GM23338 (cell line): ENCODE results near the gene PNPLA8.

Experiments
- EZH2phosphoT487 ChIP-seq: fragments of 200-600 bp; sonication (generic); IDR thresholded peaks from one replicate; pipeline ENCODE4 v1.8.1; 2018; ENCODE audit warnings: antibody characterized with exemption; ENCODE audit not compliant: unreplicated experiment
- TF ChIP-seq, protein P1 (sequence below), 2 experiments: fragments of 200-600 bp in 1 of 2; sonication (generic) in 1 of 2; conservative IDR thresholded peaks; 2 replicates each; pipeline versions ENCODE4 v1.5.1 to v1.6.1; 2016 to 2017; ENCODE audit warnings: antibody characterized with exemption in 2 of 2, low read depth in 2 of 2, mild to moderate bottlenecking in 2 of 2, moderate library complexity in 1 of 2
- TF ChIP-seq, protein P2 (sequence below): IDR thresholded peaks from one replicate; pipeline ENCODE4 v1.6.1; 2018; ENCODE audit warnings: antibody characterized with exemption; ENCODE audit not compliant: unreplicated experiment

DNA sequence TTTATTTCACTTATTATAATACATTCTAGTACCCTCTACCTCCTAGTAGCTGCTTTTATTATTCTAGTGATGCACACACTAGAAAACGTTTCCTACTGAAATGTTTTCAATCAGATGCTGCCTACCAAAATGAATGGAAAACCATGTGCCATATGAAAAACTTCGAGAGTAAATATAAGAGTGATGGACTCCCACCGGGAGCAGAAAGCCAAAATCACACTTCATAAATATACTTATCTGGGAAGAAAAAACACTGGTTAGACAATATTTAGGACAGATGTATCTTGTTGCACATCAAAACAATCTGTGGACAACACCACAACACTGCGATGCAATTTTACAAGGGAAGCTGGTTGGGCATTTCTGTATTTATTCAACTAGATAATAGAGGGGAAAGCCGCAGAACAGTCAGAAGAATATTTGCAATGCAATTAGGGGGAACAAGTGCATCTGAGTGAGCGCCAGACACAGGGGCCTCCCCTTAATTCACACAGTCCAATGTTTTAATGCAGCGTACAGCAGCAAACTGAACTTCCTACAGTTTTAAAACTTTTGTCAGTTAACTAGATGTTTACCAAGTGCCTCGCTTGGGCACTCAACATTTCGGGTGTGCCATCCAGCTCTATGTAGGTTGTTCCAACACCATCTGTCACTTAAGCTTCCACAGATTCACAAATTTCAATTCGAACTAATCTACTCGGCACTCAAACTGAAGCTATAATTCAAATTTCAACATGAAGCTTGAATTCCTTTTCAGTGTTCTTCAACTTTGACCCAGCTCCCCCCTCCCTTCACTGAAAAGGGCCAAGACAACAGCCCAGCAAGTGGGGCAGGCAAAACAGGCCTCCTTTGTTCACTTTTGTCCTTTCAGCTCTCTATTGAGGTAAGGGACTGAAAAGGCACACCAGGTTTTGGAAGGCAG, 77.1 kb downstream of the PNPLA8 start:
- no peak for TF ChIP-seq EZH2phosphoT487
- TF ChIP-seq, protein P1, sequence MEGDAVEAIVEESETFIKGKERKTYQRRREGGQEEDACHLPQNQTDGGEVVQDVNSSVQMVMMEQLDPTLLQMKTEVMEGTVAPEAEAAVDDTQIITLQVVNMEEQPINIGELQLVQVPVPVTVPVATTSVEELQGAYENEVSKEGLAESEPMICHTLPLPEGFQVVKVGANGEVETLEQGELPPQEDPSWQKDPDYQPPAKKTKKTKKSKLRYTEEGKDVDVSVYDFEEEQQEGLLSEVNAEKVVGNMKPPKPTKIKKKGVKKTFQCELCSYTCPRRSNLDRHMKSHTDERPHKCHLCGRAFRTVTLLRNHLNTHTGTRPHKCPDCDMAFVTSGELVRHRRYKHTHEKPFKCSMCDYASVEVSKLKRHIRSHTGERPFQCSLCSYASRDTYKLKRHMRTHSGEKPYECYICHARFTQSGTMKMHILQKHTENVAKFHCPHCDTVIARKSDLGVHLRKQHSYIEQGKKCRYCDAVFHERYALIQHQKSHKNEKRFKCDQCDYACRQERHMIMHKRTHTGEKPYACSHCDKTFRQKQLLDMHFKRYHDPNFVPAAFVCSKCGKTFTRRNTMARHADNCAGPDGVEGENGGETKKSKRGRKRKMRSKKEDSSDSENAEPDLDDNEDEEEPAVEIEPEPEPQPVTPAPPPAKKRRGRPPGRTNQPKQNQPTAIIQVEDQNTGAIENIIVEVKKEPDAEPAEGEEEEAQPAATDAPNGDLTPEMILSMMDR (conservative IDR thresholded peaks at IDR 0.05; ENCODE audit: low read depth in 2 of 2), result no peak
- TF ChIP-seq, protein P2, sequence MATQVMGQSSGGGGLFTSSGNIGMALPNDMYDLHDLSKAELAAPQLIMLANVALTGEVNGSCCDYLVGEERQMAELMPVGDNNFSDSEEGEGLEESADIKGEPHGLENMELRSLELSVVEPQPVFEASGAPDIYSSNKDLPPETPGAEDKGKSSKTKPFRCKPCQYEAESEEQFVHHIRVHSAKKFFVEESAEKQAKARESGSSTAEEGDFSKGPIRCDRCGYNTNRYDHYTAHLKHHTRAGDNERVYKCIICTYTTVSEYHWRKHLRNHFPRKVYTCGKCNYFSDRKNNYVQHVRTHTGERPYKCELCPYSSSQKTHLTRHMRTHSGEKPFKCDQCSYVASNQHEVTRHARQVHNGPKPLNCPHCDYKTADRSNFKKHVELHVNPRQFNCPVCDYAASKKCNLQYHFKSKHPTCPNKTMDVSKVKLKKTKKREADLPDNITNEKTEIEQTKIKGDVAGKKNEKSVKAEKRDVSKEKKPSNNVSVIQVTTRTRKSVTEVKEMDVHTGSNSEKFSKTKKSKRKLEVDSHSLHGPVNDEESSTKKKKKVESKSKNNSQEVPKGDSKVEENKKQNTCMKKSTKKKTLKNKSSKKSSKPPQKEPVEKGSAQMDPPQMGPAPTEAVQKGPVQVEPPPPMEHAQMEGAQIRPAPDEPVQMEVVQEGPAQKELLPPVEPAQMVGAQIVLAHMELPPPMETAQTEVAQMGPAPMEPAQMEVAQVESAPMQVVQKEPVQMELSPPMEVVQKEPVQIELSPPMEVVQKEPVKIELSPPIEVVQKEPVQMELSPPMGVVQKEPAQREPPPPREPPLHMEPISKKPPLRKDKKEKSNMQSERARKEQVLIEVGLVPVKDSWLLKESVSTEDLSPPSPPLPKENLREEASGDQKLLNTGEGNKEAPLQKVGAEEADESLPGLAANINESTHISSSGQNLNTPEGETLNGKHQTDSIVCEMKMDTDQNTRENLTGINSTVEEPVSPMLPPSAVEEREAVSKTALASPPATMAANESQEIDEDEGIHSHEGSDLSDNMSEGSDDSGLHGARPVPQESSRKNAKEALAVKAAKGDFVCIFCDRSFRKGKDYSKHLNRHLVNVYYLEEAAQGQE, result no peak
